Measurements from ENCODE around the gene LMO7. TPM values are rescaled to one million over a fixed set of nuclear protein-coding genes. Genes with fewer than 3 reads are reported as not detected.

LMO7 gene
- total RNA-seq, 1 experiment from 2014 or later = 11.8 TPM

GRCh38 chr13:75637181-75637750 is 1.1 kb downstream of the LMO7 start:
- DNase-seq (ENCODE audit: low read depth, low spot score) = no peak
- peak overlapping the region; percentile 35 to 63; a peak in 3 of 4 replicates for H3K4me3 ChIP-seq (ENCODE audit: low read depth in 2 of 2, low read length in 2 of 2)
- in situ Hi-C loops (cut with HindIII; ENCODE audit: low pct_unique_long_range_greater_than_20kb, low sequenced_read_pairs) = no loop called here
- CTCF ChIA-PET = no interaction called here
- H3K9me3 ChIP-seq (ENCODE audit: control insufficient read depth, insufficient read depth, low read depth, low read length) = no peaks in the 10 kb centered on the region
- TF ChIP-seq REST (IDR thresholded peaks at IDR 0.05; ENCODE audit: insufficient read depth in 1 of 2, low read depth in 2 of 2, low read length in 1 of 2) (no peak), SIN3A (IDR thresholded peaks at IDR 0.05; ENCODE audit: borderline replicate concordance, insufficient read depth, low read depth, low read length) (no peak), CTCF (IDR thresholded peaks at IDR 0.05) (no peak), TCF7L2 (IDR thresholded peaks at IDR 0.05; ENCODE audit: low read depth, low read length) (no peak), POLR2AphosphoS5 (IDR thresholded peaks at IDR 0.05; ENCODE audit: low read depth, low read length) (no peak)
- BruUV-seq (replicated peaks) = TSS peak; percentile 79
- H3K36me3 ChIP-seq (ENCODE audit: control insufficient read depth, insufficient read depth, low read length) = no peaks in the 10 kb centered on the region
- POLR2A ChIA-PET = no interaction called here
- ATAC-seq = no peak
- intact Hi-C loops (cut with micrococcal nuclease; ENCODE audit: unreplicated experiment) = no loop called here
- H3K27ac ChIP-seq (ENCODE audit: low read length) = no peak overlapping the region
- H3K27me3 ChIP-seq (ENCODE audit: control insufficient read depth, insufficient read depth, low read length) = no peaks in the 10 kb centered on the region
- H3K4me1 ChIP-seq (ENCODE audit: control insufficient read depth, insufficient read depth, low read length) = no peaks in the 10 kb centered on the region; the same call in 1 of the 2 replicates

DNA sequence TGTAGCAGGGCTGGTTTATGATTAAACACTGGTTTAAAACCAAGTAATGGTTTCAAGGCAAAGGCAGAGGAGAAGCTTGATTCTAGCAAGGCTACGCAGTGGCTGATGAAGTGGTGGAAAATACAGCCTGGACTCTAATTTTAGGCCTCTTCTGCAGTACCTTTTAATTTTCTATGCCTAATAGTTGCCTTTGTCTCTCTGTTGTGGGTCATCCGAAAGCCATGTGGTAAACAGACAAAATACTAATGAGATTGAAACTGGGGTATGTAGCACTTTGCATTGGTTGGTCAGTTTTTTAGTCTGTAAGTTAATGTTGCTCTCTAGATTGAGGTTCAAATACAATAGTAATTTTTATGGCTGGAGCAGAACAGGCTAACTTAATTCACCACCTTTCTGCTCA is 3.3 kb downstream of the LMO7 start:
- no peaks in the 10 kb centered on the region for H3K27me3 ChIP-seq (ENCODE audit: control insufficient read depth, insufficient read depth, low read length)
- H3K9me3 ChIP-seq (ENCODE audit: control insufficient read depth, insufficient read depth, low read depth, low read length) = no peaks in the 10 kb centered on the region
- in situ Hi-C loops (cut with HindIII; ENCODE audit: low pct_unique_long_range_greater_than_20kb, low sequenced_read_pairs) (no loop called here), intact Hi-C loops (cut with micrococcal nuclease; ENCODE audit: unreplicated experiment) (no loop called here)
- no peaks in the 10 kb centered on the region; the same call in 1 of the 2 replicates for H3K4me1 ChIP-seq (ENCODE audit: control insufficient read depth, insufficient read depth, low read length)
- H3K27ac ChIP-seq (ENCODE audit: low read length) = no peak overlapping the region
- CTCF ChIA-PET = no interaction called here
- POLR2A ChIA-PET = no interaction called here
- peak overlapping the region in 1 of 2 experiments; percentile 8; a peak in 1 of 4 replicates for H3K4me3 ChIP-seq (ENCODE audit: low read depth in 2 of 2, low read length in 2 of 2)
- ATAC-seq = no peak
- BruUV-seq (replicated peaks) = no TSS peak
- H3K36me3 ChIP-seq (ENCODE audit: control insufficient read depth, insufficient read depth, low read length) = no peaks in the 10 kb centered on the region
- no peak for DNase-seq (ENCODE audit: low read depth, low spot score)
- no peak for TF ChIP-seq TCF7L2 (IDR thresholded peaks at IDR 0.05; ENCODE audit: low read depth, low read length)
- no peak for TF ChIP-seq POLR2AphosphoS5 (IDR thresholded peaks at IDR 0.05; ENCODE audit: low read depth, low read length)

- no peaks in the 10 kb centered on the region for H3K9me3 ChIP-seq (ENCODE audit: control insufficient read depth, insufficient read depth, low read depth, low read length)
- no peak for DNase-seq (ENCODE audit: low read depth, low spot score)
- in situ Hi-C loops (cut with HindIII; ENCODE audit: low pct_unique_long_range_greater_than_20kb, low sequenced_read_pairs) (no loop called here), intact Hi-C loops (cut with micrococcal nuclease; ENCODE audit: unreplicated experiment) (no loop called here)
- TF ChIP-seq SIN3A (IDR thresholded peaks at IDR 0.05; ENCODE audit: borderline replicate concordance, insufficient read depth, low read depth, low read length) (no peak), POLR2AphosphoS5 (IDR thresholded peaks at IDR 0.05; ENCODE audit: low read depth, low read length) (no peak)
- no peak overlapping the region for H3K27ac ChIP-seq (ENCODE audit: low read length)
- H3K36me3 ChIP-seq (ENCODE audit: control insufficient read depth, insufficient read depth, low read length) = no peaks in the 10 kb centered on the region
- no peaks in the 10 kb centered on the region for H3K27me3 ChIP-seq (ENCODE audit: control insufficient read depth, insufficient read depth, low read length)
- H3K4me3 ChIP-seq (ENCODE audit: low read depth in 2 of 2, low read length in 2 of 2) = no peak overlapping the region
- no TSS peak for BruUV-seq (replicated peaks)
- ATAC-seq = no peak
- CTCF ChIA-PET = no interaction called here
- POLR2A ChIA-PET = no interaction called here
- no peaks in the 10 kb centered on the region; the same call in 1 of the 2 replicates for H3K4me1 ChIP-seq (ENCODE audit: control insufficient read depth, insufficient read depth, low read length)
Measured at GRCh38 chr13:75641026-75641425, 4.9 kb downstream of the LMO7 start.

Data from Panc1 (cell line).